Neural crest cell (in vitro differentiated cells): ENCODE measurements around the gene ARHGAP12. TPM values are rescaled to one million over a fixed set of nuclear protein-coding genes. Genes with fewer than 3 reads are reported as not detected.
A peak's percentile ranks its signal among the peaks of the same experiment; 100 is the strongest.
"Not testable (repeated sequence)": the region's sequence is repeated elsewhere in the genome, so short reads cannot be mapped to it uniquely, and the experiment has no call there.

Experiments used
- DNase-seq: peaks from one replicate; pipeline ENCODE4 v3.0.0; 2021; ENCODE audit warnings: low read depth, mixed read lengths, low spot score
- H3K27ac Mint-ChIP-seq: one replicate; pipeline ENCODE4 v1.8.0; 2021; ENCODE audit warnings: mild to moderate bottlenecking, mixed read lengths; ENCODE audit not compliant: unreplicated experiment
- H3K27me3 Mint-ChIP-seq: 2 replicates; pipeline ENCODE4 v1.8.0; 2021; ENCODE audit warnings: low read depth, mild to moderate bottlenecking, mixed read lengths
- H3K36me3 Mint-ChIP-seq: 2 replicates; pipeline ENCODE4 v1.8.0; 2021; ENCODE audit warnings: low read depth, mild to moderate bottlenecking, mixed read lengths
- H3K4me1 Mint-ChIP-seq: 2 replicates; pipeline ENCODE4 v1.8.0; 2021; ENCODE audit warnings: mixed read lengths
- H3K4me3 Mint-ChIP-seq: one replicate; pipeline ENCODE4 v1.8.0; 2021; ENCODE audit warnings: mild to moderate bottlenecking, mixed read lengths
- H3K9me3 Mint-ChIP-seq: 2 replicates; pipeline ENCODE4 v1.8.0; 2021; ENCODE audit warnings: mixed read lengths
- total RNA-seq: library from RNA; stranded (reverse); gene quantifications from 2 replicates; pipeline ENCODE4 v1.2.1, GENCODE V29; 2021
- TF ChIP-seq, protein P1 (sequence below): fragments of 200-600 bp; sonication (generic); conservative IDR thresholded peaks from 2 replicates; pipeline ENCODE4 v1.5.0; 2021; ENCODE audit warnings: antibody characterized with exemption, mild to moderate bottlenecking

Gene ARHGAP12
- total RNA-seq, 1 donor from 2014 or later = 33.0 TPM

GRCh38 chr10:31905586-31905985 is 23.0 kb downstream of the ARHGAP12 start:
- H3K36me3 Mint-ChIP-seq = peaks cover 23% of the 10 kb centered on the region
- H3K27me3 Mint-ChIP-seq = no peaks in the 10 kb centered on the region
- no peak for DNase-seq
- no peak overlapping the region for H3K4me3 Mint-ChIP-seq
- H3K9me3 Mint-ChIP-seq = peaks cover under 1% of the 10 kb centered on the region
- TF ChIP-seq, protein P1, sequence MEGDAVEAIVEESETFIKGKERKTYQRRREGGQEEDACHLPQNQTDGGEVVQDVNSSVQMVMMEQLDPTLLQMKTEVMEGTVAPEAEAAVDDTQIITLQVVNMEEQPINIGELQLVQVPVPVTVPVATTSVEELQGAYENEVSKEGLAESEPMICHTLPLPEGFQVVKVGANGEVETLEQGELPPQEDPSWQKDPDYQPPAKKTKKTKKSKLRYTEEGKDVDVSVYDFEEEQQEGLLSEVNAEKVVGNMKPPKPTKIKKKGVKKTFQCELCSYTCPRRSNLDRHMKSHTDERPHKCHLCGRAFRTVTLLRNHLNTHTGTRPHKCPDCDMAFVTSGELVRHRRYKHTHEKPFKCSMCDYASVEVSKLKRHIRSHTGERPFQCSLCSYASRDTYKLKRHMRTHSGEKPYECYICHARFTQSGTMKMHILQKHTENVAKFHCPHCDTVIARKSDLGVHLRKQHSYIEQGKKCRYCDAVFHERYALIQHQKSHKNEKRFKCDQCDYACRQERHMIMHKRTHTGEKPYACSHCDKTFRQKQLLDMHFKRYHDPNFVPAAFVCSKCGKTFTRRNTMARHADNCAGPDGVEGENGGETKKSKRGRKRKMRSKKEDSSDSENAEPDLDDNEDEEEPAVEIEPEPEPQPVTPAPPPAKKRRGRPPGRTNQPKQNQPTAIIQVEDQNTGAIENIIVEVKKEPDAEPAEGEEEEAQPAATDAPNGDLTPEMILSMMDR = no peak
- no peak overlapping the region for H3K27ac Mint-ChIP-seq
- H3K4me1 Mint-ChIP-seq = peaks cover under 1% of the 10 kb centered on the region

- DNase-seq = no peak
- TF ChIP-seq, protein P1 = no peak
- Mint-ChIP-seq H3K36me3 (peaks cover 29% of the 10 kb centered on the region), H3K9me3 (peaks cover 4% of the 10 kb centered on the region), H3K4me3 (no peak overlapping the region), H3K27me3 (no peaks in the 10 kb centered on the region), H3K4me1 (peaks cover 13% of the 10 kb centered on the region), H3K27ac (peak overlapping the region; percentile 2)
These were observed 26.0 kb downstream of the ARHGAP12 start for GRCh38 chr10:31902625-31903024.

DNA sequence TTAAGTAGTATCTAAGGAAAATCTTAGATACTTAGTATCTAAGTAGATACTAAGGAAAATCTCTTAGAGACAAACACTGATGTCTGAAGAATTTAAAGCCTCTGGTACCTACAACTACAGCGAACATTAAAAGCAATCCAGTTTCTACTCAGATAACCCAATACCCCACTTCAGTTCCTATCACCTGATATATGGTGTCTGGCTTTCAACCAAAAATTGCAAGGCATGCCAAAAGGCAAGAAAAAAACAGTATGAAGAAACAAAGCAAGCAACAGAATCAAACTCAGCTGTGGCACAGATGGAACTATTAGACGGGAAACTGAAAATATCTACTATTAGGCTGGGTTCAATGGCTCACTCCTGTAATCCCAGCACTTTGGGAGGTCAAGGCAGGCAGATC is 31.1 kb downstream of the ARHGAP12 start:
- H3K27me3 Mint-ChIP-seq = no peaks in the 10 kb centered on the region
- H3K9me3 Mint-ChIP-seq = peaks cover 8% of the 10 kb centered on the region
- TF ChIP-seq, protein P1 = no peak
- H3K36me3 Mint-ChIP-seq = peaks cover 34% of the 10 kb centered on the region
- H3K27ac Mint-ChIP-seq = peak overlapping the region; percentile 22
- H3K4me3 Mint-ChIP-seq = no peak overlapping the region
- no peak for DNase-seq
- peaks cover 27% of the 10 kb centered on the region for H3K4me1 Mint-ChIP-seq

GRCh38 chr10:31896968-31897384 is 31.7 kb downstream of the ARHGAP12 start:
- H3K4me3 Mint-ChIP-seq = no peak overlapping the region
- TF ChIP-seq, protein P1 = no peak
- H3K27me3 Mint-ChIP-seq = no peaks in the 10 kb centered on the region
- H3K9me3 Mint-ChIP-seq = peaks cover 10% of the 10 kb centered on the region
- peaks cover 29% of the 10 kb centered on the region for H3K4me1 Mint-ChIP-seq
- H3K27ac Mint-ChIP-seq = no peak overlapping the region
- DNase-seq = no peak
- peaks cover 35% of the 10 kb centered on the region for H3K36me3 Mint-ChIP-seq

- H3K4me3 Mint-ChIP-seq, H3K27me3 Mint-ChIP-seq: not testable (repeated sequence)
These were observed 32.9 kb downstream of the ARHGAP12 start for GRCh38 chr10:31895722-31896121.

DNA sequence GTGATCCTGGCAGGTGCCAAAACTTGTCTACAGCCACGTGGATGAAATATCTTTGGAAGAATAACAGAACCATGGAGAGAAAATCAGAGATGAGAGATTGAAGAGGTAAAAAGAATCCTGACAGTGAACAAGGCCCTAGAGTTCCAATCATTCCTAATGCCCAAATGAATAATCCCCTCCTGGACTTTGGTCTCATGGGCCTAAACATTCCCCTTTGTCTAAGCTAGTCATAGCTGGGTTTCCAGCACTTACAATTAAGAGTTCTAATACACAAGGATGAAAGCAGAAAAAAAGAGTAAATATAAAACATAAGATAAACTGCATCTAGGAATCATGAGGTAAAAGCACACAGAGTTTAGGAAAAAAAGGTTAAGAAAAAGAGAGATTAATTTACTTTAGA is 40.2 kb downstream of the ARHGAP12 start:
- Mint-ChIP-seq H3K9me3 (peaks cover 6% of the 10 kb centered on the region), H3K27me3 (no peaks in the 10 kb centered on the region), H3K4me1 (peaks cover 20% of the 10 kb centered on the region), H3K4me3 (no peak overlapping the region), H3K27ac (no peak overlapping the region), H3K36me3 (peaks cover 12% of the 10 kb centered on the region)
- TF ChIP-seq, protein P1 = no peak
- no peak for DNase-seq

More at GRCh38 chr10:31895722-31896121, 32.9 kb downstream of the ARHGAP12 start:
- H3K9me3 Mint-ChIP-seq, DNase-seq, H3K27ac Mint-ChIP-seq: not testable (repeated sequence)
- H3K4me1 Mint-ChIP-seq = peaks cover 29% of the 10 kb centered on the region
- H3K36me3 Mint-ChIP-seq = peaks cover 34% of the 10 kb centered on the region
